ENCODE results near the gene MICAL2.

MICAL2 gene

GRCh38 chr11:12192794-12193514 is 82.6 kb downstream of the MICAL2 start:
- no peak for DNase-seq

DNA sequence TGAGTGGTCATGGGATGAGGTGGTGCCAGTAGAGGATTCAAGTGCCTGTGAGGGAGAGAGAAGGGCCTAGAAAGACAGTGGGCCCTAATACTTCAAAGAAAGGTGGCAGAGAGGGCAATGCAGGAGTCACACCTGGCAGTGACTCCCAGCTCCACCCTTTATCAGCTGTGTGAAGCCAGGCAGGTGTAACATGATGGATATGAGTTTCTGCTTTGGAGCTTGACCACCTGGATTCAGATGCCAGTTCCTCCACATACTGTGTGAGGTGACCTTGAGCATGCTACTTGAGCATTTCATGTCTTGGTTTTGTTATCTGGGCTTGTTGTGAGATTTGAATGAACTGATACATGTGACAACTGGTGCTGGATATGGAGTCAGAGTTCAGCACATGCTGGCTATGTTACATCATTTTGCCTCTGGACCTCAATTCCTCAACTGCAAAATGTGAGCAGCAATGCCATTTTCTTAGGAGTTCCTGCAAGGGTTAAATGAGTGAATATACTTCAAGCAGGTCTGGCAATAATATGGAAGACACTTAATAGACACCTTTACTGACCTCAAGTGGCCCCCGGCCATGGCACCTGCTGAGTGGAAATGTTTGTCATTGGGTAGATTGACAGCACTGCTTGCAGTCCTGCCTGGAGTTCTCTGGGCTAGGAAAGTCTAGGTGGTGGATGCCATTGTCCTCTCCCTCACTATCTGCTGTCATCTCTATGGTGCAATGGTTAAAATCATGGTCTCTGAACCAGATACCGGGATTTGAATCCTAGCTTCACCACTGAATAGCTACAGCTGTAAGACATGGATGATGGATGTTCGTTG is 83.3 kb downstream of the MICAL2 start:
- DNase-seq, result no peak

GRCh38 chr11:12195768-12196167 is 85.4 kb downstream of the MICAL2 start:
- DNase-seq, result peak; percentile 65

DNA sequence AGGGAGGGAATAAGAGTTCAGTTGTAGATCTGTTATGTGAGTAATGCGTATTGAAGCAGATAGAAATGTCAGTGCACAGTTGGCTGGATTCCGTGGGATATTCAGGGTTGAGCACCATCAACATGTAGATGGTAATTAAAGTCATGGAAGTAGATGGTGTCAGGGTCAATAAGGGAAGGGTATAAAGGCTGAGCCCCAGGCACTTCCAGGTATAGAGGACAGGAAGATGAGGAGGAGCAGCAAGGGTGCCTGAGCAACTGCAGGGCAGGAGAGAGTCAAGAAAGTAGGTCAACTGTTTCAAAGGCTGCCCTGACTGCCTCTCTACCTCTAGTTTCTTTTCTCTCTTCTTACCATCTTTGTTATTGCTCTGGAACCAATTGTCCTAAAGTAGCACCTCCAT is 85.9 kb downstream of the MICAL2 start:
- DNase-seq, result no peak

DNA sequence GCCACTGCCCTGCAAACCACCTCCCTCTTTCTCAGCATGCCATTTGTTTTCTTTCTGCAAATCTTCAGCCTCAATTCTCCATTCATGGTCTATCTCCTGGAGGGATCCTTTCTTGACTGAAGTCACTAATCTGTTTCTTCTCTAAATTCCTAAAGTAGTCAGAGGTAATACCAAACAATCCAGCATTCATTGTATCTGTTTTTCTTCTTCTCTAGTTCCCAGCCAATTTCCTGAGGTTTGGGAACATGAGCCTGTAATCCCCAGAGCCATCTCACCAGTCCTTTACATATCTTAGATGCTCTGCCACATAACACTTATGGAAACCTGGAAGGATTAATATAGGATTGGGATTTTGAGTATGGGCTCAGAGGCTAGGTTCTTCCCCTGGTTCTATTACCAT is 86.5 kb downstream of the MICAL2 start:
- no peak for DNase-seq

DNA sequence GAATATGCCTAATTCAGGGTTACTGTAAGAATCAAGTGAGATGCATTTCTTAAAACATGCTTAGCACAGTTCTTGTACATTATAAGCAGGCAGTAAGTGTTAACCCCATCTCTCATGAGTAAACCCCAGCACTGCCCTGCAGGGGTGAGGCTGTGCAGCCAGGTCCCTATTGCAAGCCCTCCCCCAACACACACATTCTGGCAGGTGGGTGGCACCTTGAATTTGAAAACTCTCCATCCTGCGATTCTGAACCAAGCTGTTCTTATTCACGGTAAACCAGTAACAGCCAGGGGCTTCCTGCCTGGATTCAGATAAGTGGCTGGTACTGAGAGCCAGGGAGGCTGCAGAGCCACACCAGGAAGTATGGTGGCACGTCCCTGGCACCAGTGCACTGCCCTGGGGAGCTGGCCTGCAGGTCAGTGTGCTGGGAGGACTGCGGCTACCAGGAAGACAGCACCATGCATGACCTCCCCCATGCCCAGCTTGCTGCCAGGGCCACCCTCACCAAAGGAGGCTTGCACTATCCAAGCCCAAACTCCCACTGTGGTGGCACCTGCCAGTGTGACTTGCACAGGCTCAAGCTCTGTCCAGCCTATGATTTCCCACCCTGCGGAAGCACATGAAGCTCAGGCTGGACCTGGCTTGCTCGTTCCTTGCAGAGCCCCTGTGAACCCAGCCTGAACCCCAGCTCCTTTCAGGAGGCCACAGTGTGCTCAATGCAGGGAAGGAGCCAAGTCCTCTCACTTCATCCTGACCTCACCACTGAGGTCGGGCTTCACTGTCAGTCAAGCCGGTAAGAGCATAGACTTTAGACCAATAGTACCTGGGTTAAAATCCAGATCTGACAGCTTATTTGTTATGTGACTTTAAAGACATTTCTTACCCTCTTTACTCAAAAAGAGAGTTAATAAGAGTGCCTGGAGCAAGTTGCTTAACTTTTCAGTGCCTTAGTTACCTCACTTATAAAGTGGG is 88.1 kb downstream of the MICAL2 start:
- no peak for DNase-seq

- no peak for DNase-seq
Observed at GRCh38 chr11:12199231-12199948, 89.0 kb downstream of the MICAL2 start.

- DNase-seq, result peak; percentile 17
Observed at GRCh38 chr11:12200279-12200990, 90.0 kb downstream of the MICAL2 start.

- no peak for DNase-seq
Observed at GRCh38 chr11:12200991-12201985, 90.9 kb downstream of the MICAL2 start.

GRCh38 chr11:12202661-12203310 is 92.4 kb downstream of the MICAL2 start:
- no peak for DNase-seq

- no peak for DNase-seq
Observed at GRCh38 chr11:12204506-12204905, 94.1 kb downstream of the MICAL2 start.

DNA sequence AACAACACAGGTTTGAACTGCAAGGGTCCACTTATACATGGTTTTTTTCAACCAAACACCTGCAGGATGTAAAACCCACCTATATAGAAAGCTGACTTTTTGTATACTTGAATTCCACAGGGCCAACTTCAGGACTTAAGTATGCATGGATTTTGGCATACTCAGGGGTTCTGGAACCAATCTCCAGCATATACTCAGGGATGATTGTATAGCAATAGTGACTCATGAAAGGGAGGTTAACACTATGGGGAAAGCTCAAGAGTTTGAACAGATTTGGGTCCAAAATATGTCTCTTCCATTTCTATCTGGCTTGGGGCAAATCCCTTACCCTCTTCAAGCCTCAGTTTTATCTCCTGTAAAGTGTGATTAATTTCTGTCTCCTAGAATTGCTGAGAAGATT is 94.9 kb downstream of the MICAL2 start:
- no peak for DNase-seq

- DNase-seq, result no peak
Observed at GRCh38 chr11:12206529-12206928, 96.1 kb downstream of the MICAL2 start.

DNA sequence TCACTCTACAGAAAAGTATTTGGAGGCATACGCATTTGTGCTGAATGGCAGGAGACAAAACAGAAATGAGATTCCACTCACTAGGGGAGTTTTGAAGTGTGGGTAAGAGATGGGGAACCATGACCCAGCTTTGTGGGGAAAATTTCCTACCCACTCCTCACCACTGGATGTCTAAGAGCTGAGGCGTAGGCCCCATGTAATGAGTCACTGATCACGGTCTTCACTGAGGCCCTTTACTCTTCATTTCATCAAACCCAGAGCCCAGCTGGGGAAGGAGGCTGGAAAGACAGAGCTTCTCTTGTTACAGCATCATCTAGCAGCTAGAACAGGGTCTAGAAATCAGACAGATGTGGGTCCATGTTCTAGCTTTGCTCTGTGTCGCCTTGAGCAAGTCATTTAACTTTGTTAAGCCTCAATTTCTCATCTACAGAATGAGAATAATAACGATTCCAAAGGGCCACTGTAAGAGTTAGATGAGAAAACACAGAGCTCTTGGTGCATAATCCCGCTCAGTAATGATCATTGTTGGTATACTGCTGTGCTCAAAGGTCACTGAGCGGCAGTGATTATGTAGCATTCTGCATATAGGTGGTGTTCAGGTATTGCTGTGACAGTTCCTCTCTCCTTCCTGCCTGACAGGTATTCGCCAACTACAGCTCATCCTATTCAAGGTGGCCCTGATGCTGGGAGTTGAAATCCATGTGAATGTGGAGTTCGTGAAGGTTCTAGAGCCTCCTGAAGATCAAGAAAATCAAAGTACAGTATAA is 97.2 kb downstream of the MICAL2 start:
- no peak for DNase-seq

- DNase-seq, result no peak
Observed at GRCh38 chr11:12209096-12209495, 98.7 kb downstream of the MICAL2 start.

GRCh38 chr11:12210200-12210599 is 99.8 kb downstream of the MICAL2 start:
- DNase-seq, result no peak

DNA sequence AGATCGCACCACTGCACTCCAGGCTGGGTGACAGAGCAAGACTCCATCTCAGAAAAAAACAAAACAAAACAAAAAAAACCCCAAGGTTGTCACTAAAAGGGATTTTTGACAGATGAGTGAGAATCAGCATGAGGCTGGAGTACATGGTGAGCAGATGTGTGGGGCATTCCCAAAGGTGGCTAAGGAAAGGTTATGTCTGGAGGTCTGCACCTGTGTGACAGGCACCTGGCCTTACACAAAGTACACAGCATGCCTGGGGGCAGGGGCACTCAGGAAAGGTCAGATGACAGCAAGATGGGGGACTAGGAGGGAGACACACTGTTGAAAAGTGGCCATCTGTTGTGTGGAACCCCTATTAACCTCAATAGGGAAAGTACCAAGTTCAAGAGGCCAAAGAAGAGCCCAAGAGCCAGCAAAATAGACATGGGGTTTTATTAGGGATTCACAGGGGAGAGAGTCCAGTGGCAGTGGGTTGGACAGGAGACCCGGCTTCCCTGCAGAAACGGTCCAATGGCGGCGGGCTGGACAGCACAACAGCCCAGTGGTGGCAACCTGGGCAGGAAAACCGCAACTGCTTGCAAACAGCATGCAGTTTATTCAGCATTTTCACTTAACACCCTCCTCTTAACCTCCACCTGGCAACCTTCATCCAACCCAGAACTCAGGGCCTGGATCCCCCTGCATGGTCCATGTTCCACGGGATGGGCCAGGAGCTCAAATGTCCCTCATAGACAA is 101.1 kb downstream of the MICAL2 start:
- no peak for DNase-seq

- no peak for DNase-seq
Observed at GRCh38 chr11:12212174-12212820, 101.9 kb downstream of the MICAL2 start.
